ENCODE data around the gene TMEM158. TPM values are rescaled to one million over a fixed set of nuclear protein-coding genes. Genes with fewer than 3 reads are reported as not detected.

The TMEM158 gene
- polyA plus RNA-seq, 1 donor (not counting 4 experiments of a cell fraction or from before 2014, with no cell fraction given) = 2.0 TPM

- no peak overlapping the region for H3K9ac ChIP-seq (ENCODE audit: control insufficient read depth, extremely low read depth, insufficient read depth, low read length)
- dilution Hi-C loops (cut with MboI; ENCODE audit: extremely low pct_ligation_motif_present, low sequenced_read_pairs) = no loop called here
- H3K79me2 ChIP-seq (ENCODE audit: control insufficient read depth, insufficient read depth, low read length) = no peaks in the 10 kb centered on the region
- H2AFZ ChIP-seq (ENCODE audit: control insufficient read depth, low read length) = no peak overlapping the region
- TF ChIP-seq CTCF (optimal IDR thresholded peaks at IDR 0.05 in 1 of 3, IDR thresholded peaks at IDR 0.05 in 1 of 3, conservative IDR thresholded peaks at IDR 0.05 in 1 of 3; ENCODE audit: extremely low read depth in 1 of 3, insufficient read depth in 2 of 3, low read length in 3 of 3) = no peak
- TF ChIP-seq EZH2 (IDR thresholded peaks at IDR 0.05; ENCODE audit: low read length) = no peak
- FAIRE-seq (peak; percentile 48), DNase-seq (ENCODE audit: low read depth, low spot score) (no peak)
- H3K9me1 ChIP-seq (ENCODE audit: control insufficient read depth, extremely low read depth, insufficient read depth, low read length) = no peaks in the 10 kb centered on the region
- no peaks in the 10 kb centered on the region for H4K20me1 ChIP-seq (ENCODE audit: control insufficient read depth, extremely low read depth, insufficient read depth, low read length)
- H3K27me3 ChIP-seq (ENCODE audit: control insufficient read depth, extremely low read depth, insufficient read depth, low read length) = peaks cover 2% of the 10 kb centered on the region
- no peaks in the 10 kb centered on the region for H3K4me1 ChIP-seq (ENCODE audit: control insufficient read depth, extremely low read depth, insufficient read depth, low read length)
- H3K27ac ChIP-seq (ENCODE audit: control insufficient read depth, insufficient read depth, low read length) = no peak overlapping the region
- H3K9me3 ChIP-seq (ENCODE audit: control insufficient read depth, low read depth, low read length) = no peaks in the 10 kb centered on the region
- no peaks in the 10 kb centered on the region for H3K36me3 ChIP-seq (ENCODE audit: control insufficient read depth in 2 of 2, extremely low read depth in 1 of 2, insufficient read depth in 2 of 2, low read length in 2 of 2)
- H3K4me2 ChIP-seq (ENCODE audit: control insufficient read depth, extremely low read depth, insufficient read depth, low read depth, low read length) = no peak overlapping the region
- no peak overlapping the region for H3K4me3 ChIP-seq (ENCODE audit: control insufficient read depth in 2 of 3, extremely low read depth in 1 of 3, insufficient read depth in 2 of 3, low read depth in 1 of 3, low read length in 3 of 3)
These were observed 47.8 kb upstream of the TMEM158 start for GRCh38 chr3:45273681-45274515.

- H3K4me3 ChIP-seq (ENCODE audit: control insufficient read depth in 2 of 3, extremely low read depth in 1 of 3, insufficient read depth in 2 of 3, low read depth in 1 of 3, low read length in 3 of 3) = no peak overlapping the region
- H3K4me1 ChIP-seq (ENCODE audit: control insufficient read depth, extremely low read depth, insufficient read depth, low read length) = no peaks in the 10 kb centered on the region
- no peak for FAIRE-seq
- TF ChIP-seq CTCF (optimal IDR thresholded peaks at IDR 0.05 in 1 of 3, IDR thresholded peaks at IDR 0.05 in 1 of 3, conservative IDR thresholded peaks at IDR 0.05 in 1 of 3; ENCODE audit: extremely low read depth in 1 of 3, insufficient read depth in 2 of 3, low read length in 3 of 3) (no peak), EZH2 (IDR thresholded peaks at IDR 0.05; ENCODE audit: low read length) (no peak)
- no peak overlapping the region for H3K27ac ChIP-seq (ENCODE audit: control insufficient read depth, insufficient read depth, low read length)
- H2AFZ ChIP-seq (ENCODE audit: control insufficient read depth, low read length) = no peak overlapping the region
- no peaks in the 10 kb centered on the region for H3K79me2 ChIP-seq (ENCODE audit: control insufficient read depth, insufficient read depth, low read length)
- H3K36me3 ChIP-seq (ENCODE audit: control insufficient read depth in 2 of 2, extremely low read depth in 1 of 2, insufficient read depth in 2 of 2, low read length in 2 of 2) = no peaks in the 10 kb centered on the region
- no peaks in the 10 kb centered on the region for H3K9me1 ChIP-seq (ENCODE audit: control insufficient read depth, extremely low read depth, insufficient read depth, low read length)
- no peaks in the 10 kb centered on the region for H3K9me3 ChIP-seq (ENCODE audit: control insufficient read depth, low read depth, low read length)
- no peaks in the 10 kb centered on the region for H4K20me1 ChIP-seq (ENCODE audit: control insufficient read depth, extremely low read depth, insufficient read depth, low read length)
- no peak overlapping the region for H3K4me2 ChIP-seq (ENCODE audit: control insufficient read depth, extremely low read depth, insufficient read depth, low read depth, low read length)
- no peak overlapping the region for H3K9ac ChIP-seq (ENCODE audit: control insufficient read depth, extremely low read depth, insufficient read depth, low read length)
- peaks cover 2% of the 10 kb centered on the region for H3K27me3 ChIP-seq (ENCODE audit: control insufficient read depth, extremely low read depth, insufficient read depth, low read length)
- dilution Hi-C loops (cut with MboI; ENCODE audit: extremely low pct_ligation_motif_present, low sequenced_read_pairs) = no loop called here
- no peak for DNase-seq (ENCODE audit: low read depth, low spot score)
These were observed 46.9 kb upstream of the TMEM158 start for GRCh38 chr3:45272828-45273470.
